Left hindlimb (tissue), 1 donor: ENCODE data around the gene CENPC.
A peak's percentile ranks its signal among the peaks of the same experiment; 100 is the strongest.
"Not testable (repeated sequence)": the region's sequence is repeated elsewhere in the genome, so short reads cannot be mapped to it uniquely, and the experiment has no call there.

Experiments
- DNase-seq: peaks from one replicate; pipeline ENCODE4 v3.0.0-alpha.2; 2018

CENPC gene

GRCh38 chr4:67466751-67467150 lies 78.6 kb downstream of the CENPC start:
- no peak for DNase-seq

- DNase-seq, result no peak
Observed at GRCh38 chr4:67465763-67466052, 79.6 kb downstream of the CENPC start.

GRCh38 chr4:67465032-67465762 lies 80.1 kb downstream of the CENPC start:
- DNase-seq, result peak; percentile 30

GRCh38 chr4:67460574-67460973 lies 84.7 kb downstream of the CENPC start:
- DNase-seq, result no peak

- no peak for DNase-seq
Observed at GRCh38 chr4:67459164-67459563, 86.1 kb downstream of the CENPC start.

- no peak for DNase-seq
Observed at GRCh38 chr4:67456577-67457196, 88.6 kb downstream of the CENPC start.

- DNase-seq, result not testable (repeated sequence)
Observed at GRCh38 chr4:67452846-67453205, 92.5 kb downstream of the CENPC start.

GRCh38 chr4:67452100-67452845 lies 93.0 kb downstream of the CENPC start:
- DNase-seq, result no peak

GRCh38 chr4:67451464-67451863 lies 93.8 kb downstream of the CENPC start:
- DNase-seq, result no peak

- DNase-seq, result no peak
Observed at GRCh38 chr4:67448621-67449020, 96.7 kb downstream of the CENPC start.

GRCh38 chr4:67447873-67448272 lies 97.4 kb downstream of the CENPC start:
- DNase-seq, result no peak

GRCh38 chr4:67446811-67447210 lies 98.5 kb downstream of the CENPC start:
- no peak for DNase-seq

- DNase-seq, result not testable (repeated sequence)
Observed at GRCh38 chr4:67445881-67446280, 99.4 kb downstream of the CENPC start.

GRCh38 chr4:67438975-67439374 lies 106.3 kb downstream of the CENPC start:
- no peak for DNase-seq

GRCh38 chr4:67437974-67438713 lies 107.2 kb downstream of the CENPC start:
- DNase-seq, result no peak

GRCh38 chr4:67436742-67437141 lies 108.6 kb downstream of the CENPC start:
- no peak for DNase-seq

GRCh38 chr4:67430989-67431388 lies 114.3 kb downstream of the CENPC start:
- no peak for DNase-seq

GRCh38 chr4:67428819-67429218 lies 116.5 kb downstream of the CENPC start:
- no peak for DNase-seq
